ENCODE data around the gene ULK3. TPM values are rescaled to one million over a fixed set of nuclear protein-coding genes. Genes with fewer than 3 reads are reported as not detected.

Gene ULK3
- total and polyA plus RNA-seq, 5 donors, result 34.9 to 49.3 (median 44.7) TPM

DNA sequence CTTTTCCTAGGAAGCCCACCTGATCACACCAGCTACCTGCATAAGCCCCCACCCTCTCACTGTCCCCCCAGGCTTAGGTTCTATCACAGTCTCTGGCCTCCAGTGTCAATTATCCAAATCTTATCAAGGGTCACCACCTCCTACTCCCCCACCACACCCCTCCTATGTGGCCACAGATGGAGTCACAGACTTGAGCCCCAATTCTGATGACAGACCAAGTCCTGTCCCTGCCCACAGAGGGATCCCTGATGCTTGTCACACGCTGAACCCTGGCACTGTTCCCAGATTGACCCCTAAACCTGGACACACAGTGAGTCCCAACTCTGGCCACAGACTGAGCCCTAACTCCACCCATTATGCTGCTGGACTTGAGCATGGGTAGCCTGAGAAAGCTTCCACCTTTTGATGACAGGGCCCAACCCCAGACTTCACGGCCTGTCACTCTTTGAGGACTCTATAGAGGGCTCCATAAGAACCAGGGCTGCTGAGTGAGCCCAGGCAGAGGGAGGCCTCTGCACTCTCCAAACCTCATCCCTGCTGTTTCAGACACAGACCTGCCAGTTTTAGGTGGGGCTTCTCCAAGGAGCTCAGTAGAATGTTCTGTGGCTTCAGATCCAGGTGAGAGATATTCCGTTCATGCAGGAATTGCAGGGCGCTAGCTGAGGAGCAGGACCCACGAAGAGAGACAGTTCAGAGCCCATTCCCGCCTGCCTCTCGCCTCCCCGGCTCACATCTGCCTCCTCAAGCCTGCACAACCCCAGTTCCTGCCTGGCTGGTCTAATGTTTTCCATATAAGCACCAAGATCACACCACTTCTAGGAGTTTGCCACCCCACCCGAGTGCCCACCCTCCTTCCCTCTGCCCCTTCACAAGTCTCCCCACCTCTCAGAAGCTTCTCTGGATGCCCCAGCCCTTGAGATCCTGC is 1.8 kb downstream of the ULK3 start:
- no peak overlapping the region for H3K27ac ChIP-seq (ENCODE audit: low read length)
- no peaks in the 10 kb centered on the region for H3K27me3 ChIP-seq (ENCODE audit: control insufficient read depth, insufficient read depth)
- ATAC-seq (no peak), DNase-seq (peak in 1 of 3 donors; percentile 47)
- no peak overlapping the region for H3K4me3 ChIP-seq (ENCODE audit: low read length)
- WGBS, result 91% methylated on average over 9 of the region's 9 CpGs
- no peaks in the 10 kb centered on the region for H3K9me3 ChIP-seq (ENCODE audit: control insufficient read depth, low read length)
- intact Hi-C loops (cut with DNase I), result loop anchor here in 1 of 4 donors (10.0 kb wide), 1 partner anchor 54 kb away; the partner anchor contains the start of gene MPI
- no peaks in the 10 kb centered on the region for H3K4me1 ChIP-seq (ENCODE audit: control insufficient read depth, insufficient read depth, low read length)

GRCh38 chr15:74839526-74840395 is 3.2 kb downstream of the ULK3 start:
- Histone ChIP-seq H3K27ac (ENCODE audit: low read length) (no peak overlapping the region), H3K9me3 (ENCODE audit: control insufficient read depth, low read length) (no peaks in the 10 kb centered on the region), H3K4me3 (ENCODE audit: low read length) (no peak overlapping the region), H3K4me1 (ENCODE audit: control insufficient read depth, insufficient read depth, low read length) (no peaks in the 10 kb centered on the region), H3K27me3 (ENCODE audit: control insufficient read depth, insufficient read depth) (no peaks in the 10 kb centered on the region)
- WGBS, result 86% methylated on average over 31 of the region's 31 CpGs
- intact Hi-C loops (cut with DNase I), result loop anchor here in 2 of 4 donors (5.0 to 10.0 kb wide), 3 partner anchors 55 to 67 kb away; partner anchors contain the start of genes CSK (in 1 of the 2) and MPI (in 1 of the 2)
- no peak for DNase-seq
- ATAC-seq, result no peak

DNA sequence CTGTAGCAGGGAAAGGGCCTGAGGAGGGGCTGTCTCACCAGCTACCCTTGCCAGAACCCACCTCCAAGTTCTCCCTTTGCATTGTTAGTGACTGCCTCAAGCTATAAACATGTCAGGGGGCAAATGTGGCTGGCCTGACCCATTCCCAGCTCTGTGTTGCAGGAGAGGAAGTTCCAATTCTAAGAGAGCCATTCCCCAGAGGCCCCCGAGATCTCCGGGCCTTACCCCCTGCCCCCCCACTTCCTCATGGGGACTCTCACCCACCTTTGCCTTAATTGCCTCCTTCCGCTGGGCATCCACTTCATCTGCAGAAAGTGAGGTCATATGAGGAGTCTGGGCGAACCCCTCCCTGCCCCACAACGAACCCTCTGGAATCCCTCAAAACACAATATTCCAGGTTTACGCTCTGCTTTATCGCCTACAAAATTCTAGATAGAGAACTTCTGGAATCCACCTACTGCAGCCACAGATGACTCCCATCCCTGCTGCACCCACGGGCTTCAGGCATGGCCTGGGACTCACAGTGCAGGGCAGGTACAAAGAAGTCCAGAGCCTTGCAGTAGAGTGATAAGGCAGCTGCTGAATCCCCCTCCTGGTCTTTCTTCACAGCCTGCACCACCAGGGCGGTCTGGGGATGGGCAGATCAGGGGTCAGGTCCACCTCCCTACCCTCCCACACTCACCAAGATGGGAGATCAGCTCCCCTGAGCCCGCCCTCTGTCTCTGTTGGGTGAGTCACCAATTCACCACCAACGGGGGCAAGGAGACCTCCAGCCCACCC is 4.0 kb downstream of the ULK3 start:
- DNase-seq (no peak), ATAC-seq (no peak)
- Histone ChIP-seq H3K27me3 (ENCODE audit: control insufficient read depth, insufficient read depth) (no peaks in the 10 kb centered on the region), H3K4me3 (ENCODE audit: low read length) (no peak overlapping the region), H3K4me1 (ENCODE audit: control insufficient read depth, insufficient read depth, low read length) (no peaks in the 10 kb centered on the region), H3K9me3 (ENCODE audit: control insufficient read depth, low read length) (no peaks in the 10 kb centered on the region), H3K27ac (ENCODE audit: low read length) (no peak overlapping the region)
- intact Hi-C loops (cut with DNase I), result loop anchor here in 2 of 4 donors (5.0 to 10.0 kb wide), 2 partner anchors 54 to 67 kb away; partner anchors contain the start of gene CSK (in 1 of the 2)
- WGBS, result 87% methylated on average over 11 of the region's 11 CpGs

DNA sequence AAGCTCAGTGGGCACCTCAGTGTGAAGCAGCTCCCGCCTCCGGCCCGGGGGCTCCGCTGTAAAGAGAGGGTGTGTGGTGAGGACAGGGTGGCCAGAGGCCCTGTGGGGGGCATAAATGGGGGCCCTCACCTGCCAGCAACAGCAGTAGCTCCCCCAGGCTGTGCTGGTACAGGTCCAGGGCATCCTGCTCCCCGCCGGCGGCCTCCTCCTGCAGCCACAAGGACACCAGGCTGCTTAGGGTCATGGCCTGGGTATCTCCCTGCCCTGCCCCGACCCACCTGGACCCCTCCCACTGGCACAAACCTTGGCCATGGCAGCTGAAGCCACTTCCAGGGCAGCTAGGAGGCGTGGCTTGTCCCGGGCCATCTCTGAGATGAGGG is 4.8 kb downstream of the ULK3 start:
- no peaks in the 10 kb centered on the region for H3K4me1 ChIP-seq (ENCODE audit: control insufficient read depth, insufficient read depth, low read length)
- DNase-seq, result peak in 1 of 3 donors; percentile 37
- H3K27me3 ChIP-seq (ENCODE audit: control insufficient read depth, insufficient read depth), result no peaks in the 10 kb centered on the region
- H3K27ac ChIP-seq (ENCODE audit: low read length), result no peak overlapping the region
- H3K4me3 ChIP-seq (ENCODE audit: low read length), result no peak overlapping the region
- WGBS, result 94% methylated on average over 10 of the region's 10 CpGs
- no peak for ATAC-seq
- intact Hi-C loops (cut with DNase I), result loop anchor here in 2 of 4 donors (5.0 to 10.0 kb wide), 2 partner anchors 53 to 66 kb away; partner anchors contain the start of gene CSK (in 1 of the 2)
- H3K9me3 ChIP-seq (ENCODE audit: control insufficient read depth, low read length), result no peaks in the 10 kb centered on the region

DNA sequence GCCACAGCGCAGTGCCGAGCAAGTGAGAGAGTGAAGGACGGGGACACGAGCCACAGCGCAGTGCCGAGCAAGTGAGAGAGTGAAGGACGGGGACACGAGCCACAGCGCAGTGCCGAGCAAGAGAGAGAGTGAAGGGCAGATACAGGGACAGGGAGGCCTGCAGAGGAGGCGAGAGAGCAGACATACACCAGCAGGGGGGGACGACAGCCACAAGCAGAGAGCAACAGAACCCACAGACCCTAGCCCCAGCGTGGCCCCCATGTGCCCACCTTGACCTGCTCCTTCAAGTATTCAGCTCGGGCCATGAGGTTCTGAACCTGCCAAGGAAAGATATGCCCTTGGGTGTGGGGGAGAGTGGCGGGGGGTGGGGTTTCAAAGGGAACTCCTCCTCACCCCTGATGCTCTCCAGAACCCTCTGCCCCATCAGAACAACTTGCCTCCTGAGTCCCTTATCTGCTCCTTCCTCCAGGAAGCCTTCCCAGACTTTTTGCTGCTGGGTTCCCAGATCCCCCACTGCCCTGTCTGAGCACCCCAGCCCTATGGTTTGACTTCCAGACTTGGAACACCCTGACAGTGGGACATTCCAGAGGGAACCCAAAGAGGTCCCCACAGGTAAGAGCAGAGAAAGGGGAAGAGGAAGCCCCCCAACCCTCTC is 5.3 kb downstream of the ULK3 start:
- WGBS, result 81% methylated on average over 15 of the region's 15 CpGs
- Histone ChIP-seq H3K27me3 (ENCODE audit: control insufficient read depth, insufficient read depth) (no peaks in the 10 kb centered on the region), H3K4me3 (ENCODE audit: low read length) (no peak overlapping the region), H3K27ac (ENCODE audit: low read length) (no peak overlapping the region), H3K9me3 (ENCODE audit: control insufficient read depth, low read length) (no peaks in the 10 kb centered on the region), H3K4me1 (ENCODE audit: control insufficient read depth, insufficient read depth, low read length) (no peaks in the 10 kb centered on the region)
- intact Hi-C loops (cut with DNase I), result loop anchor here in 2 of 4 donors (5.0 to 10.0 kb wide), 2 partner anchors 53 to 65 kb away; partner anchors contain the start of gene CSK (in 1 of the 2)
- ATAC-seq (no peak), DNase-seq (peak in 1 of 3 donors; percentile 13)

- ATAC-seq, result no peak
- H3K4me1 ChIP-seq (ENCODE audit: control insufficient read depth, insufficient read depth, low read length), result no peaks in the 10 kb centered on the region
- DNase-seq, result no peak
- no peaks in the 10 kb centered on the region for H3K9me3 ChIP-seq (ENCODE audit: control insufficient read depth, low read length)
- no peak overlapping the region for H3K4me3 ChIP-seq (ENCODE audit: low read length)
- no peak overlapping the region for H3K27ac ChIP-seq (ENCODE audit: low read length)
- no peaks in the 10 kb centered on the region for H3K27me3 ChIP-seq (ENCODE audit: control insufficient read depth, insufficient read depth)
- intact Hi-C loops (cut with DNase I), result loop anchor here in 2 of 4 donors (5.0 to 10.0 kb wide), 2 partner anchors 52 to 65 kb away; partner anchors contain the start of gene CSK (in 1 of the 2)
- WGBS, result 82% methylated on average over 7 of the region's 7 CpGs
Observed at GRCh38 chr15:74836846-74837245, 6.1 kb downstream of the ULK3 start.

DNA sequence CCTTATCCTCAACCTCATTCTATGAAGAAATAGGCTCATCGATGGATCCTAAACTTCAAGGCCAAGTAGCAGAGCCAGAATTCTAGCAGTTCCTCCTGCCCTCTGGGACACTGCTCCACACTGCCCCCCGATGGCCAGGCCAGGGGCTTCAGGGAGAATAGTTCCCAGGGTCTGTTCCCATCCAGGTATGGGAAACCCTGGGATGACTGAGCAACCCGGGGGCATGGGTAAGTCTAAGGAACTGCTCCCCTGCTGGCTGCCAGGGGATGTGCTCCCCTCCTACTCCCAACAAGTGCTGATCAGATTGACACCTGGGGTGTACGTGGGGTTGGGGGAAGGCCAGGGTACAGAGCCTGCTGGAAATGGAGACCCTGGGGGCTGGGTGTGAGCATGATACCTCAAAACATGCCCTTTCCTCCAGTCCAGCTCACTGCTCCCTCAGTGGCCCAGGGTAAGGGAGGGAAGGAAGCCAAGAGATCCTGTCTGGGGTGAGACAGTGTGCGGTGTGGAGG is 7.6 kb downstream of the ULK3 start:
- DNase-seq (peak in 2 of 3 donors; percentile 77 to 83), ATAC-seq (peak; percentile 4 to 41)
- no peaks in the 10 kb centered on the region for H3K9me3 ChIP-seq (ENCODE audit: control insufficient read depth, low read length)
- no peak overlapping the region for H3K4me3 ChIP-seq (ENCODE audit: low read length)
- H3K27ac ChIP-seq (ENCODE audit: low read length), result no peak overlapping the region
- intact Hi-C loops (cut with DNase I), result loop anchor here in 2 of 4 donors (5.0 to 10.0 kb wide), 2 partner anchors 51 to 63 kb away; partner anchors contain the start of gene CSK (in 1 of the 2)
- WGBS, result 35% methylated on average over 5 of the region's 5 CpGs
- H3K4me1 ChIP-seq (ENCODE audit: control insufficient read depth, insufficient read depth, low read length), result peaks cover 3% of the 10 kb centered on the region
- H3K27me3 ChIP-seq (ENCODE audit: control insufficient read depth, insufficient read depth), result no peaks in the 10 kb centered on the region

DNA sequence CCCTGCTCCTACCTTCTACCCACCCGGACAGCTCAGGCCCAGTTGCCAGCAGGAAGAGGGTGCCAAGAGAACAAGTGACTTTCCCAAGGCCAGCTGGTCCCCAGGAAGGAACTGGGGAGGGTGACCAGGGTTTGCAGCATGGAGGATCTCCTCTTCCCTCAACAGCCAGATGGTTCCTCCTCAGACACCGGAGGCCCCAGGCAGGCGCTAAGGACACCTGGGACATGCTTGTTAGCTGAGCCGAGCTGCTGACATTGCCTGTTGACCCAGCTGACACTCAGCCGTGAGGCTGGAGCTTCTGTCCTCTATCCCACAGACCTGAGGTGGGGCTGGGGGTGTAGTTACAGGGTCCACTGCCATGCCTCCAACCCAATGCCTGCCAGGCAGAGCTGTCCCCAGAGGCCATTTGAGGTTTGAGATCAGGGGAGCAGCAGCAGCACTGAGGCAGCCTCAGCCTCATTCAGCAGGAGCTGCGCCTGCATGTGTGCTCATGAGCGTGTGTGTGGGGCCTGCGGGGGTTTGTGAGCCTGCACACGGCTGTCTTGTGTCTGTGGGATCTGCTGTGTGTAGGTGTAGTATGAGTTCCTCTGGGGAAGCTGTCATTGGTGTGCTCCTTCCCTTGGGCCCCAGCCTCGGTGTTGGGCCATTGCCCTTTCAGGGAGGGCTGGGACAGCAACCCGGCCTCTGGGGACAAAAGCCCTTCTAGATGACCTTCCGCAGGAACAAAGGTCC is 9.4 kb downstream of the ULK3 start:
- H3K27ac ChIP-seq (ENCODE audit: low read length), result no peak overlapping the region
- no peak for ATAC-seq
- WGBS, result 60% methylated on average over 12 of the region's 12 CpGs
- H3K27me3 ChIP-seq (ENCODE audit: control insufficient read depth, insufficient read depth), result no peaks in the 10 kb centered on the region
- peaks cover 3% of the 10 kb centered on the region for H3K4me1 ChIP-seq (ENCODE audit: control insufficient read depth, insufficient read depth, low read length)
- intact Hi-C loops (cut with DNase I), result loop anchor here in 2 of 4 donors (5.0 to 10.0 kb wide), 2 partner anchors 49 to 51 kb away; partner anchors contain the start of gene CSK (in 2 of the 2)
- H3K9me3 ChIP-seq (ENCODE audit: control insufficient read depth, low read length), result no peaks in the 10 kb centered on the region
- peak in 2 of 3 donors; percentile 37 to 47 for DNase-seq
- no peak overlapping the region for H3K4me3 ChIP-seq (ENCODE audit: low read length)

DNA sequence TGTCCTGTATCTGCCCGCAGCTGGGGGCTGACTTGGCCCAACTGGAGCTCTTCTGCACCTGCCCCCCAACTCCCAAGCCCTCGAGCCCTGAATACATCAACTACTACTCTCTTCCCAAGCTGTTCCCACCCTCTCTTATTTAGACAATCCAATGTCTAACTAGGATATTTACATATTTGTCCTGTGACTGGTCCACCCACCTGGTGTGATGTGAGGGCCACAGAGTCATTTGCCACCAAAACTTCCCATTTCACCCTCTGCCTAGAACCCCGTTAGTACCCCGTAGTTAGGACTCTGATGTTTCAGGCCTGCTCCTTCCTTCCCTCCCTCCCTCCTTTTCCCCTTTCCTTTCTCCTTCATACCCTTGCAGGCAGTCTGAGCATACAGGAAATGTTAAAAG is 10.1 kb downstream of the ULK3 start:
- 72% methylated on average over 4 of the region's 4 CpGs for WGBS
- DNase-seq (peak in 1 of 3 donors; percentile 52), ATAC-seq (no peak)
- Histone ChIP-seq H3K4me3 (ENCODE audit: low read length) (no peak overlapping the region), H3K27me3 (ENCODE audit: control insufficient read depth, insufficient read depth) (no peaks in the 10 kb centered on the region), H3K9me3 (ENCODE audit: control insufficient read depth, low read length) (no peaks in the 10 kb centered on the region), H3K27ac (ENCODE audit: low read length) (no peak overlapping the region), H3K4me1 (ENCODE audit: control insufficient read depth, insufficient read depth, low read length) (peaks cover 3% of the 10 kb centered on the region)
- intact Hi-C loops (cut with DNase I), result loop anchor here in 2 of 4 donors (5.0 to 10.0 kb wide), 2 partner anchors 48 to 51 kb away; partner anchors contain the start of gene CSK (in 2 of the 2)

All from right cardiac atrium (tissue), 5 donors.